A172 (cell line): ENCODE measurements around the gene TRPM2. TPM values are rescaled to one million over a fixed set of nuclear protein-coding genes. Genes with fewer than 3 reads are reported as not detected.

Experiments
- DNase-seq: peaks from one replicate; pipeline ENCODE4 v3.0.0-alpha.2; 2015; ENCODE audit warnings: low spot score
- total RNA-seq: library from RNA; depleted of rRNA; stranded (reverse); fragments of >200 nt; shearing (Covaris generic); gene quantifications from 2 replicates; pipeline ENCODE4 v1.2.3, GENCODE V29; 2014

The TRPM2 gene
- total RNA-seq, 1 experiment from 2014 or later, result 1.9 TPM

GRCh38 chr21:44322621-44323325 is 30.6 kb upstream of the TRPM2 start:
- DNase-seq, result no peak

GRCh38 chr21:44323591-44323990 is 29.8 kb upstream of the TRPM2 start:
- DNase-seq, result no peak

GRCh38 chr21:44324106-44324853 is 29.1 kb upstream of the TRPM2 start:
- DNase-seq, result no peak

- no peak for DNase-seq
Measured at GRCh38 chr21:44324854-44325107, 28.6 kb upstream of the TRPM2 start.

DNA sequence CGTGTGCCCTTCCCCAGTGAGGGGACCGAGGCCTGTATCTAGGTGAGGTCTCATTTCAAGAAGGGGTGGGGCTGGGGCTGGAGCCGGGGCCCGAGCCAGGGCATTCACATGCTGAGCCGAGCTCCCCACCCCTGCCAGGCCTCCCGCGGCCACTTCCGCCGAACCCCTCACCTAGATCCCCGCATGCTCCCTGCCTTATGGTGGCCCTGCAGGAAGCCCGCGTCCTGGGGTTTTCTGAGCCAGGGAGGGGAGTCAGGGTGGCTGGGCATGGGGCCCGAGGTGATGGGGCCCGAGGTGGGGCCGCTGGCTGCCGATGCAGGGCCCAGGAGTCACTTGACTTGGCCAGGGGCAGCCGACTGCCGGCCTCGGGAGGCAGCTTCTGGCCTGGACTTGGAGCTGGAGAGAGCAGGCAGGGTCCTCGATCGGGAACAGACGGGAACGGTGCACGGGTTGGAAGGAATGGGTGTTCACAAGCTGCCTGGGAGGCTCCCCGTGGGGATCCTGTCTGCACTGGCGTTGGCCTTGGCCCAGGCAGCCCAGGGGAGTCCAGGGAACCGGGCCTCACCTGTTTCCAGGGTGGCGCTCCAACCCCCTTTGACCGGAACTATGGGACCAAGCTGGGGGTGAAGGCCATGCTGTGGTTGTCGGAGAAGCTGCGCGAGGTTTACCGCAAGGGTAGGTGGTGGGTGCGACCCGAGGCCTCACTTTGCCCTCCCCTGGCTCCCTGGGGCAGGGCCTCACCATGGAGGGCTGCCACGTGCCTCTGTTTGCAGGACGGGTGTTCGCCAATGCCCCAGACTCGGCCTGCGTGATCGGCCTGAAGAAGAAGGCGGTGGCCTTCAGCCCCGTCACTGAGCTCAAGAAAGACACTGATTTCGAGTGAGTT is 27.8 kb upstream of the TRPM2 start:
- no peak for DNase-seq

DNA sequence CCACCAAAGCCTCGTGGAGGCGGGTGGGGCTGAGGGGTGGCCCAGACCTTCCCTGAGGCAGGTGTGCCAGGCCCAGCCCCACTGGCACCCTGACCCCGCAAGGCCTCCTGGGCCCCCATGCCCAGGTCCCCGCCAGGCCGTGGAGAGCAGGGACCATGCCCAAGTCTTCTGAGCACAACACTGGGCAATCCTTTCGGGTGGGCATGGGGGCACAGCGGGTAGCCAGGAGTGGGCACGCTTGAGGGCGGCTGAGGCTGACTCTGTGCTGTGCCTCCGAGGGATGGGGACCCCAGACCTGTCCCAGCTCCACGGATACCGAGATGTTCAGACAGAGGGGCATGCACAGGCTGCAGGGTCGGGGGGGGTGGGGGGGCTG is 27.2 kb upstream of the TRPM2 start:
- no peak for DNase-seq

DNA sequence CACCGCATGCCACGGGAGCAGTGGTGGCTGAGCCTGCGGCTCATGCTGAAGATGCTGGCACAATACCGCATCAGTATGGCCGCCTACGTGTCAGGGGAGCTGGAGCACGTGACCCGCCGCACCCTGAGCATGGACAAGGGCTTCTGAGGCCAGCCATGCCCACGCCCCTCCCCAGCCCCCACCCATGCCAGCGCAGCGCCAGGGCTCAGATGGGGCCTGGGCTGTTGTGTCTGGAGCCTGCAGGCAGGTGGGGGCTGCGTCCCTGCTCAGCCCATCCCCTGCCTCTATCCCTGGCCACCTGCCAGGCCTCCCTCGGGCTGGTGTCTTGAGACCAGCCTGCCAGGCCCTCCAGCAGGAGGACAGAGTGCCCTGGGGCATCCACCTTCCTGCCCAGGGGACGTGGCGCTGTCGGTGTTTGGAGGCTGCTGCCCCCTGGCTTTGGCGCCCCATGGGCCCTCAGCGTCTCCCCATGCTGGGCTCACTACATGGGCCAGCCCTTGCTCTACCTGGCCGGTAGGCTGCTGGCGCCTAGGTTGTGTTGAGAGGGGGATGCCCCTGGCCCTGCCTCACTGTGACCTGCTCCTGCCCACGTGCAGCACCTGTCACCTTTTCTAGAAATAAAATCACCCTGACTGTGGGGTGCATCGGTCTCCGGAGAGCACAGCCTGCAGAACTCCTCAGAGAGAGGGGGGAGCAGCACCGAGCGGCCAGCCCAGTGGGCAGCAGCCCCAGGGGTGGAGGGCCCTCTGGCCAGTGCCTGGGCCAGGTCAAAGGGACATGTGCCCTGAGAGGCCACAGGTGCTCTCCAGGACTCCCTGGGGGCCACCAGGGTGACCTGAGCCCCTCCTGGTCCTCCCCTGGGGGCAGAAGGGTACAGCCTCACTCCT is 26.5 kb upstream of the TRPM2 start:
- no peak for DNase-seq

DNA sequence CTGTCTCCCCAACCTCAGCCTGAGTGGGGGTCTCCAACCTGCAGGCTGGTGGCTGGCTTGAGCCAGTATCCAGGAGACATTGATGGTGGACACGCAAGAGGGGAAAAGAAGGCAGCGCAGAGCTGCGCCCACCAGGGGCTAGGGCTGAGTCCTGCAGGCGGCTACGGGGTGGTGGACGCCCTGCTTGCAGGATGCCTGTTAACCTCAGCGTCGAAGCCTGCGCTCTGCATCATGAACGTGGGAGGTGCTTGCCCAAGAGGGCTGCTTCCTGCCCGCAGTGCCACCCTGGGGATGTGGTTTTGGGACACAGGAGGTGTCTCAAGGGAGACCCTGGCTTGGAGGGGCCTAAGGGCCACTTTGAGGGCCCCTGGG is 25.8 kb upstream of the TRPM2 start:
- no peak for DNase-seq

- DNase-seq, result no peak
Measured at GRCh38 chr21:44328242-44328895, 25.1 kb upstream of the TRPM2 start.

DNA sequence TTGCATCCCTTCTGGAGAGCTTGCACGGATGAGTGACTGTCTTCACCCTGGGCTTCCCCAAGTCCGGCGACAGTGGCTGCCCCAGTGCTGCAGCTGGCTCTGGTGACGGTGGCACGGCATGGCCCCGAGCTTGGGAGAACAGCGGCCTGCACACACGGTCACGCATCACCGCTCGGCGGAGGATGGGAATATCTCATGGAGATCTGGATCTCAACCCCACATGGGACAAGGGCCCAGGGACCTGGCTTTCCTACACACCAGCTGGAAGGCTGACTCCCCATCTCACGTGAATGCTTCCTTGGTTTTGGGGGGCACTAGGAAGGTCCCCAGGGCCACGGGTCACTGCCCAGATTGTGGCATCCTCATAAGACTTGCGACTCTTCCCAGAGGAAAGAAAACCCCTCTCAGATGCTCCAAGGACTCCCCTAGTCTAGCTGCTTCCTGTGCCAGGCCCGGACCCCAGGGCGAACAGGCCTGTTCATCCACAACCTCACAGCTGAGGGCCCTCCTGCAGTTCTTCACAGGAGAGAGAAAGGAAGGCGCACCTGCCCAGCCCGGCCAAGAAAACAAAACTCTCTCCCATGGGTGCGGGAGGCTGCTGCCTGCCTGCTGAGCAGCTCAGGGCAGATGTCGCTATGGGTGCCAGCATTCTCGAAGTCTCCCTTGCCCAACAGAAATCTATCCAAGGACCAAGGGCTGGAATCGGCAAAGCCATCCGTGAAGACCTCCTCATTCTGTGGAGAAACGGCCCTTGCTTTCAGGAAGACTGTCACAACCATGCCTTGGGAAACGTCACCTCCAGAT is 24.1 kb upstream of the TRPM2 start:
- DNase-seq, result no peak

DNA sequence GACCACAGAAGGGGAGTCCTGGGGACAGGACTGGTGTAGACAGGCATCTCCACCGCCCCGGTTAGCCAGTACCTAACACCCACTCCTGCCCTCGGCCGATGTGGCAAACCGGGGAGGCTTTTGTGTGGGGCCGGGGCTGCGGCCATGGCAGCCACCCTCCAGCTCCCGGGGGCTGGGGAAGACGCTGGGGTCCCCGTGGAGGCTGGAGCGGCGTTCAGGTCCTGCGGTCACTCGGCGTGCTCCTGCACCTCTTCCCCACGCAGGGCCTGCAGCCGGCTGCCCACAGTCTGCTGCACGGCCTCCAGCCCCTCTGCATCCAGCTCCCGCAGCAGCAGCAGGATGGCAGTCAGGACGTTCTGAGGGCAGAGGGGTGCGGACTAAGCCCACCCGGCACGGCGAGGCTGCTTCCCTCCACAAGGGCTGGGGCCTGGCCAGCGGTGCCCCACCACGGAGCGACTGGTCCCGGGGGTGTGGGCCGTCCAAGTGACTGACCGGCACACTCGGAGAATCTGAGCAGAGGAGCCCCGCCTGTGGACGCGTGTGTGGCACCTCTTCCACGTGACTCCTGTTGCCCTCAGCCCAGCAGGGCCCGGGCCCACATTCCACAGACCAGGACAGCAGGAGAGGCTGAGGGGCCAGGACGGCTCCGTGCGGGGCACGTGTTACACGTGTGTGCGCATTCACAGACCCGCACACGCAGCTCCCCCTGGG is 23.3 kb upstream of the TRPM2 start:
- DNase-seq, result no peak

DNA sequence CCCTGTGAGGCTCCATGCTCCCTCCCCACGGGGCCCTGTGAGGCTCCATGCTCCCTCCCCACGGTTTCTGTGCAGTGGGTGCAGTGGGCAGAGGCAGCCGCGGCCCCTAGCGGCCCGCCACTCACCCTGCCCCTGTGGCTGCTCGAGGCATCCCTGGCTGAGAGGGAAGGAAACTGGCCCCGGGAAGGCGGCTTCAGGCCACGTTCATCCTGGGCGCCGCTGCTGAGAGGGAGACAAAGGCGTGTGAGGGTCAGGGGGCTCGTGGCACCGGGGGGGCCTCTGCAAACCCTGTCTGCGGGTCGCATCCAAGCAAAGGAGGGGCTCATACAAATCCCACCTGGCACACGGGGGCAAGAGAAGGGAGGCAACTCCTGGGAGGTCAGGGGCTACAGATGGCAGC is 22.7 kb upstream of the TRPM2 start:
- DNase-seq, result no peak

GRCh38 chr21:44331209-44331608 is 22.2 kb upstream of the TRPM2 start:
- no peak for DNase-seq

- DNase-seq, result no peak
Measured at GRCh38 chr21:44331650-44332307, 21.6 kb upstream of the TRPM2 start.

DNA sequence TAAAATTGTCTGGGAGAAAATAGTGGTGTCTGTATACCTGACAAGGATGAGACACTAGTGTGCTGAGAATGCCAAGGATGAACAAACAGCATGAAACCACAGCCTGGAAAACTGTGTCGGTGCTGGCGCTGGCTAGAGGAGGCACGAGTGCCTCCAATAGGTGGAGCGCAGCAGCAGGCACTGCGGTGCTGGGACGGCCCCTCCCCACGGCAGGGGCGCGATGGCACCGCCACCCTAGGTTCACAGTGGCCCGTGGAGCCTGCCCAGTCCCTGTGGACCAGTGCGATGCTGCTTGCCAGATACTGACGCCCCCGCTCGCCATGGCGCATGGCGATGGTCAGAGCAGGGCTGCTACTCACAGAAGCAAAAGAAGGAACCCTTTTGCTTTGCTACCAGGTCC is 21.0 kb upstream of the TRPM2 start:
- DNase-seq, result no peak

- no peak for DNase-seq
Measured at GRCh38 chr21:44332965-44333364, 20.5 kb upstream of the TRPM2 start.

- no peak for DNase-seq
Measured at GRCh38 chr21:44333509-44334328, 19.7 kb upstream of the TRPM2 start.

DNA sequence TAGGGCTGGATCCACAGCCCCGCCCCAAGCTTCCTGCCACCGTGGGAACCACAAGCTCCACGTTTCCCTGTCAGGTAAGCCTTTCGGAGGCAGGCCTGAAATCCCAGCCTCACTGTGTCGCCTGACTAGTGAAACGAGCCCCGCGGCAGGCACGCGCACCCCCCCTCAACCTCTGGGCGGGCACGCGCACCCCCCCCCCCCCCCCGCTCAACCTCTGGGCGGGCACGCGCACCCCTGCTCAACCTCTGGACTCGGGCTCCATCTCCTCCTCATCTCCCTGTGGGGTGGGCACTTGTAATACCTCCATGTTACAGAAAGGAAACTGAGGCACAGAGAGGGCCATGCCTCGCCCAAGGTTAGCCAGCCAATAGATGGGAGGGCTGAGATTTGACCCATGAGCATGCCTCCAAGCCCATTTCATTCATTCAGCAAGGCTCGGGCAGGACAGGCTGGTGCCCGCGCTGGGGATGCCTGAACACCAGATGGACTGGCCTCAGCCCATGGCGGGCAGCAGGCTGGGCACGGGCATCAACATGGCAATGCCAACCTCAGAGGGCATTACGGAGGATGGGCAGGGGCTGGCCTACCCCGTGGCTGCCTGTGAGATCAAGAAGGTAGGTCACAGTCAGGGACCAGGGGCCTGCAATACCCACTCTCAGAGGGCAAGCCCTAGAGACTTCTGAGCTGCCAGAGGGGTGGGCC is 18.9 kb upstream of the TRPM2 start:
- DNase-seq, result no peak
